ENCODE measurements around the gene MPP2. TPM values are rescaled to one million over a fixed set of nuclear protein-coding genes. Genes with fewer than 3 reads are reported as not detected.

MPP2 gene
- total and polyA plus RNA-seq, 11 donors = 6.7 to 22.3 (median 13.6) TPM

DNA sequence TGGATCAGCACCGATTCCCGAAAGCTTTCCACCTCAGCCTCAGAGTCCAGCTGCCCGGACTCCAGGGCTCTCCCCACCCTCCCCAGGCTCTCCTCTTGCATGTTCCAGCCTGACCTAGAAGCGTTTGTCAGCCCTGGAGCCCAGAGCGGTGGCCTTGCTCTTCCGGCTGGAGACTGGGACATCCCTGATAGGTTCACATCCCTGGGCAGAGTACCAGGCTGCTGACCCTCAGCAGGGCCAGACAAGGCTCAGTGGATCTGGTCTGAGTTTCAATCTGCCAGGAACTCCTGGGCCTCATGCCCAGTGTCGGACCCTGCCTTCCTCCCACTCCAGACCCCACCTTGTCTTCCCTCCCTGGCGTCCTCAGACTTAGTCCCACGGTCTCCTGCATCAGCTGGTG, 45.4 kb downstream of the MPP2 start:
- H3K9me3 ChIP-seq = no peaks in the 10 kb centered on the region
- DNase-seq (no peak), ATAC-seq (peak in 2 of 4 donors; percentile 4 to 9)
- peak overlapping the region; percentile 59 to 84 (median 74) for H3K27ac ChIP-seq
- intact Hi-C loops (cut with DNase I) = no loop called here
- H3K27me3 ChIP-seq = peaks cover 0 to 5% (median 0%) of the 10 kb centered on the region in 9 donors
- WGBS, 4 donors = 68 to 82% (median 73%) methylated on average over 4 to 9 of the region's 9 CpGs
- TF ChIP-seq POLR2A (IDR thresholded peaks at IDR 0.05) = no peak
- TF ChIP-seq, protein P1, sequence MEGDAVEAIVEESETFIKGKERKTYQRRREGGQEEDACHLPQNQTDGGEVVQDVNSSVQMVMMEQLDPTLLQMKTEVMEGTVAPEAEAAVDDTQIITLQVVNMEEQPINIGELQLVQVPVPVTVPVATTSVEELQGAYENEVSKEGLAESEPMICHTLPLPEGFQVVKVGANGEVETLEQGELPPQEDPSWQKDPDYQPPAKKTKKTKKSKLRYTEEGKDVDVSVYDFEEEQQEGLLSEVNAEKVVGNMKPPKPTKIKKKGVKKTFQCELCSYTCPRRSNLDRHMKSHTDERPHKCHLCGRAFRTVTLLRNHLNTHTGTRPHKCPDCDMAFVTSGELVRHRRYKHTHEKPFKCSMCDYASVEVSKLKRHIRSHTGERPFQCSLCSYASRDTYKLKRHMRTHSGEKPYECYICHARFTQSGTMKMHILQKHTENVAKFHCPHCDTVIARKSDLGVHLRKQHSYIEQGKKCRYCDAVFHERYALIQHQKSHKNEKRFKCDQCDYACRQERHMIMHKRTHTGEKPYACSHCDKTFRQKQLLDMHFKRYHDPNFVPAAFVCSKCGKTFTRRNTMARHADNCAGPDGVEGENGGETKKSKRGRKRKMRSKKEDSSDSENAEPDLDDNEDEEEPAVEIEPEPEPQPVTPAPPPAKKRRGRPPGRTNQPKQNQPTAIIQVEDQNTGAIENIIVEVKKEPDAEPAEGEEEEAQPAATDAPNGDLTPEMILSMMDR (IDR thresholded peaks at IDR 0.05) = no peak
- H3K36me3 ChIP-seq = no peaks in the 10 kb centered on the region
- H3K4me1 ChIP-seq = peaks cover 6 to 51% (median 31%) of the 10 kb centered on the region in 12 donors
- no peak overlapping the region for H3K4me3 ChIP-seq

DNA sequence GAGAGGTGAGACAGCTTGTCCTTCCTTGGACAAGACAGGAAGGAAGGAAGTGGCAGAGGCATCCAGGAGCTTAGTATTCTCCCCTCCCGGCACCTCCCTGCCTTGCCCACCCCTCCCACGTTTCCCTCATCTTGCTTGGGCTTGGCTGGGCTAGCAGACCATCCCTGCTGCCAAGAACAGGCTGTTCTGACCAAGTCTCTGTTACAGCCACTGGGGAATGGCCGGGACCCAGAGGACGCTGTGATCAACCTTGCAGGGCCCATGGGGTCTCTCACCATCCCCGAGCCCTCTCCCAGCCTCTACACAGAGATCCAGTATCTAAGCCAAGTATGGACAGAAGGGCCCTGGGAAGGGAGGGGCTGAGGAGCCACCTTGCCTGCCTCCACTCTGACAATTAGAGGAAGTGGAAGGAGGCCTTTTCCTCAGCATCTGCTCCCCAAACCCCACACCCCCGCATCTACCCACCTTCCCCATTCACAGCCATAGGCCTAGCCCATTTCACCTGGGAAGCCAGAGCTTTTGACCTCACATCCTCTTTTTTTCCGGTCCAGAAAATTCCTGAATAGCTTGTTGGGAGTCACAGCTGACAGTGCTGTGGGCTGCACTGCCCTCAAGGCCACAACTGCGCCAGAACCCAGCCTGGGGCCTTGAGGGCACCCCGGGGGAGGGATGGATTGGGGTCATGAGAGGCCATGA, 46.3 kb downstream of the MPP2 start:
- Histone ChIP-seq H3K36me3 (no peaks in the 10 kb centered on the region), H3K9me3 (no peaks in the 10 kb centered on the region), H3K4me1 (peaks cover 6 to 55% (median 32%) of the 10 kb centered on the region in 12 donors), H3K27ac (peak overlapping the region; percentile 59 to 84 (median 74)), H3K4me3 (no peak overlapping the region), H3K27me3 (peaks cover 0 to 7% (median 0%) of the 10 kb centered on the region in 9 donors)
- DNase-seq = peak in 4 of 5 donors; percentile 54 to 88 (median 63)
- ATAC-seq = peak; percentile 79 to 89 (median 85)
- intact Hi-C loops (cut with DNase I) = no loop called here
- TF ChIP-seq, protein P1 (IDR thresholded peaks at IDR 0.05) = no peak
- TF ChIP-seq POLR2A (IDR thresholded peaks at IDR 0.05) = peak in 1 of 2 donors; percentile 23
- 33 to 50% (median 39%) methylated on average over 7 to 9 of the region's 9 CpGs for WGBS, 4 donors

DNA sequence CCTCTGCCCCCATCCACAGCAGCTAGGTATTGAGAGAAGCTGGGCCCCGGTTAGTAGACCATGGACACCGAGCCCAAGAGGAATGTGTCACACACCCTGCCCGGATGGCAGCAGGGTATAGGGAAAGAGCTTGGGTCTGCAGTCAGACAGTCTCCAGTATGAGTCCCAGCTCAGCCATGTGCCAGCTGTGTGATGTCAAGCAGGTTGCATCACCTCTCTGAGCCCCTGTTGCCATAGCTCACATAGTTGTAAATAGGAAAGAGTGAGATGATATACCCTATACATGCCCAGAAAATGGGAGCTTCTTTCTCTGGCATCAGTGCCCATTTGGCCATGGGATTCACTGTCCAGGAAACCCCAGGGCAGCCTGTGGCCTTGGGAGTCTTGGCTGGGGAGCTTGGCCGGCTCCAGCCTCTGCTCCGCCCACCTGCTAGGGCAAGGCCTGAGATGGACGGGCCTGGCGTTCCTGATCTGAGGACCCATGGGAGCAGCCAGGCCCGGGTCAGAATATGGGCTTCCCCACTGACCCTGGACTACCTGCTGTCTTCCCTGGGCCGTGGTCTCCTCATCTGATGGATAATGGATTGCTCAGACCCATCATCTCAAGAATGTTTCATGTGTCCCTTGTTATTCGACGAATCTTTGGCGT, 47.1 kb downstream of the MPP2 start:
- Histone ChIP-seq H3K4me1 (peaks cover 6 to 55% (median 32%) of the 10 kb centered on the region in 12 donors), H3K36me3 (no peaks in the 10 kb centered on the region), H3K4me3 (no peak overlapping the region), H3K27me3 (peaks cover 0 to 7% (median 0%) of the 10 kb centered on the region in 9 donors), H3K9me3 (no peaks in the 10 kb centered on the region), H3K27ac (peak overlapping the region; percentile 35 to 84 (median 74))
- peak in 2 of 4 donors; percentile 8 to 10 for ATAC-seq
- DNase-seq = no peak
- no peak for TF ChIP-seq POLR2A (IDR thresholded peaks at IDR 0.05)
- TF ChIP-seq, protein P1 (IDR thresholded peaks at IDR 0.05) = no peak
- 73 to 85% (median 79%) methylated on average over 9 to 12 of the region's 12 CpGs for WGBS, 4 donors
- intact Hi-C loops (cut with DNase I) = no loop called here

DNA sequence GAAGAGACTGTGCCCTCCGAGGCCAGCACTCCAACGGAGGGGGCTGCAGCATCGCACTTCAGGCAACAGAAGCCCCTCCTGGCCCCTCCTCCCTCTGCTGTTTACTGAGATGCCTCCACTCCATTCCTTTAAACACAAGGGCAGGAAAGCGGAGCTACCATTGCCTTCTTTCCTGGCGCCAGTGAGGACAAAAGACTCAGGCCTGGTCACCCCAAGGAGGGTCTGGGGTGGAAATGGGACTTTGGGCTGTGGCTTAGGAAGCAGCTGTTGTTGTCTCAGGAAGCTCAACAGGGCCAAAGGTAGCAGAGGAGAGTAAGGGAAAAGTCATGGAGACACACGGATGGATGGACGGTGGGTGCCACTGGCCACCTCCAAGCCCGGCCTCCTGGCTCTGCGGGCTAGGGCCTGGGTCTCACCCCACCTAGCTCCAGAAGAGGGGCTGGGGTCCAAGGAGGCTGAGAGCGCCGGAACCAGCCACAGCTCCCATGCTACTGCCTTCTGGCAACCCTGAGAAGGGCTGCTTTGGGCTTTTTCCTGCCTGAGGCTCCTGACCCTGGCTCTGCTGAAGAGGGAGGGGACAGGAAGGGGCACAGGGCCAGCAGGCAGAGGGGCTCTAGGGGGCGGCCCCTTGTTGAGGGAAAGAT, 49.3 kb downstream of the MPP2 start:
- intact Hi-C loops (cut with DNase I) = no loop called here
- H3K9me3 ChIP-seq = no peaks in the 10 kb centered on the region
- H3K4me1 ChIP-seq = peaks cover 6 to 60% (median 32%) of the 10 kb centered on the region in 12 donors
- no peak overlapping the region for H3K4me3 ChIP-seq
- ATAC-seq (peak in 2 of 4 donors; percentile 4 to 33), DNase-seq (peak in 2 of 5 donors; percentile 40 to 47)
- no peaks in the 10 kb centered on the region for H3K36me3 ChIP-seq
- 54 to 68% (median 65%) methylated on average over 9 to 12 of the region's 12 CpGs for WGBS, 4 donors
- H3K27ac ChIP-seq = peak overlapping the region; percentile 18 to 88 (median 75)
- TF ChIP-seq, protein P1 (IDR thresholded peaks at IDR 0.05) = no peak
- TF ChIP-seq POLR2A (IDR thresholded peaks at IDR 0.05) = no peak
- H3K27me3 ChIP-seq = peaks cover 0 to 7% (median 0%) of the 10 kb centered on the region in 9 donors
